Epidermal melanocyte (primary cell): ENCODE results near the gene CCDC110.
"Not testable (repeated sequence)": the region's sequence is repeated elsewhere in the genome, so short reads cannot be mapped to it uniquely, and the experiment has no call there.

ENCODE experiments used
- DNase-seq: peaks from one replicate; pipeline ENCODE4 v3.0.0; 2011; ENCODE audit warnings: low spot score; ENCODE audit not compliant: insufficient read length

Gene CCDC110

DNA sequence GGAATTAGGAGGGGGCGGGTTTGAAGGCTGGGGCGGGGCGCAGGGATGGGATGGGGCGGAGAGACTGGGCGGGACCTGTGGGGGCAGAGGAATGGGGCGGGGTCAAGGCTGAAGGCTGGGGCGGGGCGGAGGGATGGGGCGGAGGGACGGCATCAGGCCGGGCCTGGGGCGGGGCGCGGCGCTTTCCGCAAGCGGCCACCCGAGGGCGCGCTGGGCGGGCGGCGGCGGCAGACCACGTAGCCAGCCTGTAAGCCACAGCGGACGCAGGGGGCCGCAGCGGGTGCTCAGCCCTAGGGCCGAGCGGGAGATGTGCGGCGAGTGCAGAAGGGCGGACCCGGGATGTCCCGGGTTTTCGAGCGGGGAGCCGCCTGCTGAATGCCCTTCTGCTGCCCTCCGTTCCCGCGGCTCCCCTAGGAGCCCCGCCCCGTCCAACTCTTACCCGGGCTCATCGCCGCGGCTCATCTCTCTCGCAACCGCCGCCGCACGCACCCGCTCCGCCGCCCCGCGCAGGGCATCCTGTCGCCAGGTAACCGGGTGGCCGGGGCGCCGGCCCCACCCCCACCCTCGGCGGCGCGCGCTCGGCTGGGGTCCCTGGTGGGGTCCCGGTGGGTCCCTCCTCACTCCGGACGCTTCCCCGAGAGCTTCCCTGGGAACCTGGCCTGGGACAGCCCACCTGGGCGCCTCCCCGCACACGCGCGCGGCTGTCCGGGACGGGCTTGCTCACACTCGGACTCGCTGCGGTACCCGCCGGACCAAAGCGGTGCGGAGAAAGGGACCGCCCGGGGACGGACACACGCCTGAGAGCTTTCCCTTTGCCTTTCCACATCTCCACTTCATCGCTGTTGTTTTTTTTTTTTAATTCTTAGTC is at the start of gene CCDC110:
Gene CCDC110, minus strand, starts transcription at position 499 of the 868 bp plus-strand sequence. Its CDS starts 50 bp downstream, at position 449.
- DNase-seq = peak; percentile 83

DNA sequence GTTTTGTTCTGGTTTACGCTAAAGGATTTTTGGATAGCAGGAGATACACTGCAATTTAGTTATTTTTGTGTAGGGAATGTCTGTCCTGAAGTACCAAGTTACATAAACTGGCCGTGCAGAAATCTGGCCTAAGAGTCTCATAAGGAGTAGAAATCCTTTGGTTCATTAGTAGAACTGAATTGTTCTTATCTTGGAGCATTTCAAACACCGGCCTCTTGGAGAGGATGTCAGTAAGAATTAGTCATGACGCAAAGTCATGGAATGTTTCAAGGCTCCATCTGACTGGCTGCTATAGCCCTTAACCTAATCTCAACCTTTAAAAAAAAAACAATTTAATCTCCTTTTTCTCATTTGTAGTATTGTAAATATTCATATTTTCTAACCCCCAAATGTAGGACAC is 48.6 kb upstream of the CCDC110 start:
- DNase-seq = no peak

DNA sequence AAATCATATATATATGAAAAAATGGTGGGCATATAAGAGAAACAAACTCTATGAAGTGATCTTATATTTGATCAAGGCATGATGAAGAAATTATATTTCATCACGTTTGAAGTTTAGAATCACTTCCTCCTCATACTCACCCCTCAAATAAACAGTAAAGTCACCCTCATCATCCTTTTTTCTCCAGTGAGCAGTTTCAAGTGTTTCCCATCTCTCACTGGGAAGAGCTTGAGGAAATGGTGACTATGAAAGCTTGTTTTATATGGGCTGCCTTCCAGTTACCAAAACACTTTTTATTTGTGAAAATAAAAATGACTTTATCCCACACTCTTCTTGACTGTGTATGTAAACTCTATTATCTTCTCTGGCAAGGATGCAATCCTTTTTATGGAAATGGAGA is 47.0 kb upstream of the CCDC110 start:
- DNase-seq = no peak

DNA sequence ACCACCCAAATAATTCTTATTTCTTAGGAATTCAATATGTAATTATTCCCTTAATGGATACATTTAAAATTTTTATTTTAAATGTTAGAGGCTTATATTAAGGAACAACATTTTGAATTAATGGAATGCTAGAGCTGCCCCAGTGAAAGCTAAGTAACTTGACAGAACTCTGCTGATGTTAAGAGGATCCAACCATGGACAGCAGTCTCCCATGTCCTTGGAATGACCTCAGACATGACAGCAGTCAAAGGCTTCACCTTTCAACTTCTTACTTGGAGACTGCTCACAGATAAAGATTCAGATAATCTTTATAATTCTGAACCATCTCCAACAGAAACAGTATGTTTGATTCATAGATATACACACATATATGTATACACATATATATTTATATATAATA is 46.5 kb upstream of the CCDC110 start:
- no peak for DNase-seq

DNA sequence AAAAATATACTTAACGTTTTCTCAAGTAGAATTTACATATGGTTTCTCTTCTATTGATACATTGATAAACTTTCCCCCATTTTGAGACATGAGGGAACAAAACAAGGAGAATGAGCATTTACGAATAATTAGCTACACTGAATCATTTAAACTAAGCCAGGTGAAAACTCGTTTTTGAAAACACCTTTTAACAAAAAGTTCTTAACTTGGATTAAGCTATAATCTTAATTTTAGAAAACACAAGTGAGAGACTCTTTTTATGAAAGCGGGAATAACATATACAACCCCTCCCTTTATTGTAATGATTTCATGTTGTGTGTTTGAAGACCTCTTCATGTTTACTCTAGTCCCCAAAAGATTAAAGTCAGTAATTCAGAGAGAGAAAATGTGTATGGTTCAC is 43.7 kb upstream of the CCDC110 start:
- no peak for DNase-seq

DNA sequence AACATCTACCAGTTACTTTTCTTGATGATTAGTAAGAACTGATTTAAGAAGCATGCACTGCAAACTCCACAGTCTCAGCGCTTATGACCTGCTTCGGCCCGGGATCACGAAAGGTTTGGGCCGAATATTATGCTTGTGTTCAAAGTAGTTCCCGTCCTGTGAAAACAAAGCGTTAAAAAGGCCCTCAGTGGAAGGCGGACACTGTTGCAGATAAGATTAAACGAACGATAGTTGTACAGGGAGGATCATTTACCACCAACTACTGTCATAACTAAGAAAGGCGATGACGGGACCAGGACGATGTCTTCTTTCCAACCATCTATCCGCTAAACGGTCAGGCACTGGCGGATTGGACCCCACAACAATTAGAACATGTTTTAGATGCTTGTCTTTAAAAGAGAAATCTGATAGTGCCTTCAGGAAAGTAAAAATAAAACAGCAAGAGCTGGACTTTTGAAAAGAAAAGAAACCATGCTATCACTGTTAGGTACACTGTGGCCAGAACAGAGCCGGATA is 42.7 kb upstream of the CCDC110 start:
- DNase-seq = no peak

DNA sequence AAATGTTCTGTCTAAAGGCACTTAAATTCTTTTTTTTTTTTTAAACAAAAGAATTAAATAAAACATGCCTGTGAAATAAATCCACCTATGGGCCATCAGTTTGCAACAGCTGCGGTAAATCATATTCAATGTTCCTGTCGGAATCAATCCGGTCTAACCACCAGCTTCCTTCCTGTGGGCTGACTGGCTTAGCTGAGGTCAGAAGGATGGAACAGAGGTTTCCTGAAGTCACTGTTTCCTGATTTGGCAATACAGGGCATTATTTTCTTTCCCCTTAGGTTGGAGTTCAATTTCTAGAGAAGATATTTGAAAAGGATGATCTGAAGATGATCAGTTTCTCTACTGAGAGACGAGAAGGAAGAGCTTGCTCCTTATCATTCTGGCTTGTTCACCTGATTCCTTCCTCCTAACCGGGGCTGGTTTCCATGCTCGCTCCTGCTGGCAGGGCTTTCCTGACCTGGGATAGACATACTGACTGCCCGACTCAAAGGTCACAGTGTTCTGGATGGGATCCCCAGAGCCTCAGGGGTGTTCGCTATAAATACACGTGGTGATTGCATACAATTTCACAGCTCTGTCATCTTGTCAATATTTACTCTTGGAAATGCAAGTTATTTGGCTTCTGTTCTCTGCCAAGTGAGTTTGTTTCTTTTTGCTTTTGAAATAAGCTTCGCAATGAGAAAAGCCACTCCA is 42.1 kb upstream of the CCDC110 start:
- no peak for DNase-seq

DNA sequence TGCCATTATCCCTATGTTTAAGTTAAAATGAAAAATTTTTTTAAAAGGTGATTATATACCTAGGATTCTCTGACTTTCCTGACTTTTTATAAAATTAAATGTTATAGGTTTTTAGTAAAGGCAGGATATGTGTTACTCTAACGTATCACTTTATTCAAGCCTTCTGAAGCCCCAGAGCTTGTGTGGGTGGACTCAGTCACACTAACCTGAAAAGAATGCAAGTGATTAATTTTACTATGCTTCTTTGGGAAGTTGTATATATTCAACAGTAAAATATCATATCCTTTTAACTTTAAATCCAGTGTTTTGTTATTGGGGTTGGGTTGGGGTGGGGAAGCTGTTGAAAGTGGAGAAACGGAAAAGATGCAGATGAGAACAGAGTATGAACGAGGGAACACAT is 41.0 kb upstream of the CCDC110 start:
- no peak for DNase-seq

DNA sequence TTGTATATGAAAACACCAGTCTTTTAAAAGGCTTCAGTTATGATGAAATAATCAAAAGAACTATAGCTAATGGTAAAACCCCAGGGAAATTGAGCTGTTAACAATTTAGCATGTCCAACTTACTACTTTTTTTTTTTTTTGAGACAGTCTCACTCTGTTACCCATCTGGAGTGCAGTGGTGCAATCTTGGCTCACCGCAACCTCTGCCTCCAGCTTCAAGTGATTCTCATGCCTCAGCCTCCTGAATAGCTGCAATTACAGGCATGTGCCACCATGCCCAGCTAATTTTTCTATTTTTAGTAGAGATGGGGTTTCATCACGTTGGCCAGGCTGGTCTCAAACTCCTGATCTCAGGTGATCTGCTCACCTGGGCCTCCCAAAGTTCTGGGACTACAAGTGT is 39.7 kb upstream of the CCDC110 start:
- DNase-seq = not testable (repeated sequence)

DNA sequence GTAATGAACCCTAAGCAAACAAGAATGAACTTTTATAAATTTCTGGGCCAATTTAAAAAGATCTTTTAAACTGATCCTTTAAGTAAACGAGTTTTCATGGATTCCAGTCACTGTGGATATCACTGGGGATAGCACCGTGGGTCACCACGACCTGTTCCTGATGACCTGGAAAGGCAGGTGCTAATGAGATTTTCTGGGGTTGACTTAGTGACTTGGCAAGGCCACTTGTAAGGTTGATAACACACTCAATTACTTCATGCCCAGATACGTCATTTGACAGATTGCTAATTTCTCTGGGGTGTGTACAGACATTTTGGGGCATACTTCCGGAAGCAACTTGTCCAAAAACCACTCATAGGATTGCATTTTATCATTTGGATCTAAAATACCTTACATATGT is 39.3 kb upstream of the CCDC110 start:
- DNase-seq = no peak

DNA sequence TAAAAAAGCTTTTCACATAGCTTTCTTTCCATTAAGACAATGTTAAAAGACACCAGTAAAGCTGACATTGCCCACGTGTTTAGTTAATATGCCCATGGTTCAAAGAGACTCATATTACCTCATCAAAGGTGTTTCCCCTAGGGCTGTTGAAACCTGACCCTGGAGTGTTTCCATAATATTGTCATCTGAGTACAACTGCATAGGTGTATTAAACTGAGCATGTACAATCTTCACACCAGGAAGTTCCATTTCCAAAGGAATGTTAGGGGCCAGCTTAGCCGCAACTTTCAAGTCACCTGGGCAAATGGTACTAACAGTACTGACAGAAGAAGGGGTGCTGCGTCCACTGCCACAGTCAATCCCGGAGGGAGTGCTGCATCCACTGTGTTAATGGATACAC is 36.6 kb upstream of the CCDC110 start:
- DNase-seq = no peak

DNA sequence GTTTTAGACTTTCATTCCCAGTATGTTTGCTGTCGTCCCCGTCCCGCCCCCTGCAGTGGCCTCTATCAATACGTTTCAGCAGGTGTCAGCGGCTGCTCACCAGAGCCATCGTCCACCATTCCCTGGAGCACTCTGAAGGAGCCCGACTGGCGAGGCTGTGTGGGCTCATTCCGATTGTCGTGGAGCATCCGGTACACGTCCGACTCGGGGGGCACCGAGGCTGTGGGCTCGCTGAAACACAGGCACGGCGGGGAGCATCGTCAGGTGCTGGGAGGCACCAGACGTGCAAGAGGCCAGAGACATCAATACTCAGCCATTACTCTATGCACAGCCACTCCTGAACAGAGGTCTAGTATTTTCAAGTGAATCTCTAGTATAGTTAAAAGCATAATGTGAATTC is 34.9 kb upstream of the CCDC110 start:
- DNase-seq = no peak

DNA sequence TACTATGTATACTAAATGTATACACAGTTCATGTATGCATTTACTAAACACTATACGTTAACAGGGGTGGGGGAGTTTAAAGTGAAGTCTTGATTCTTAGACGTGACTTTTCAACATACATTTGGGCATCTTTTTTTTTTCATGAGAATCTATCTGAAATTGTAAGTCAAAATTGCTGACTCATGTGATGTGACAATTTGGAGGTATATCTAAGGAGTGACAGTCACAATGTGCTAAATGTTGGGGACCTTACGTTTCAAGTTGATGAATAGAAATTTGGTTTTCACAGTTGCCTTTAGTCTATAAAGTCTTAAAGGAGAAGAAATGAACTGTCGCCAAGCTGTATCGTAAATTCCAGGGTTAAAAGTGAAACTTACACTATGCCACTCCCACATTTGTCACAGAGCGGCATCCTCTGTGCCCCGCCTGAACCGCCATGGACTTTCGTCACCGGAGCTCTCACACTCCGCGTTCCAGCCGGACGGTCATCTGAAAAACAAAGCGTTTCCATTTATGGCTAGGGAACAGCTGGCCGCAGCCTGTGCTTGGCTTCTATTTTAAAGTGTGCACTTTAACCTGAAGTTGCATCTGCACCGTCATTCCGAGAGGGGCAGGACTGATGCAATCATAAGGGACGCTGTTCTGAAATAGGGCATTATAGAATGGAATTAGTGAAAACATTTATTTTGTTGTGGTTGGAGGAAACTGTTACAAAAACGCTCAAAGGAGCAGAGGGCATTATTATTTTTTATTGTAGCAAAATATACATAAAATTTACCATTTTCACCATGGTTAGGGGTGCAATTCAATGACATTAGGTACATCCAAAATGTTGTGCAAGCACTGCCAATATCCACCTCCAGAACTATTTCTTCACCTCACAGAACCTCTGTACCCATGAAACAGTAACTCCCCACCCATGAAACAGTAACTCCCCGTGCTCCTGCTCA is 32.8 kb upstream of the CCDC110 start:
- DNase-seq = no peak

DNA sequence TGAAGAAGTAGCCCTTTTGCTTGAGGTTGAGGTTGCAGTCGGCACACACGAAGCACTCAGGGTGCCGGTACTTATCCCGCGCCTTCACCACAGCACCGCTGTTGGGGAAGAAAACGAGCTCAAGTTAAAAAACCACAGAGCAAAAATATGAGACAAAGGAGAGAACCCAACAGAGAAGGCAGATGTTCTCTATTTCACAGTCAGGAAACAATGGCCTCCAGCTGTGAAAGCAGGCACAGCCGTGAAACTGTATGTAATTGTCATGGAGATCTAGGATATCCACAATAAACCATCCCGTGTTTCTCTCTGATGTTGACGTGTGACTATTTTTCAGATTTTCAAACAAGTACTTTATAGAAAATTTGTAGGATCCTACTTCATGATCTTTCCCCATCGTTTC is 30.9 kb upstream of the CCDC110 start:
- no peak for DNase-seq

DNA sequence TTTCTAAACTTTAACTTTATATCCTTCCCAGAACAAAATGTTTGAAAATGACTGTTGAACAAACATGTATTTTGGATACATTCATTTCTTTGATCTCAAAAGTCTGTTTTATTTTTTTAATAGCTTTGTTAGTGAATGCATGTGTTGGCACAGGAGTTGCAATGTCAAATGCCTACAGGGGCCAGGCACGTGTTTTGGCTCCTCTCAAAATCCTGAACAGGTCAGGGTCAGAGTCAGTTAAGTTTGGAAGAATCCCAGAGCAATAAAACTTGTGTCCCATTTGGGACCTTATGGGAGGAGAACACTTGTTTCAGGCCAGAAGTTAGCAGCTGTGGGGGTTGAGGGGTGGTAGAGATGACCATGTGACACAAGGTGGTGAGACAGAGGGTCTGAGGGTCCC is 29.0 kb upstream of the CCDC110 start:
- no peak for DNase-seq

DNA sequence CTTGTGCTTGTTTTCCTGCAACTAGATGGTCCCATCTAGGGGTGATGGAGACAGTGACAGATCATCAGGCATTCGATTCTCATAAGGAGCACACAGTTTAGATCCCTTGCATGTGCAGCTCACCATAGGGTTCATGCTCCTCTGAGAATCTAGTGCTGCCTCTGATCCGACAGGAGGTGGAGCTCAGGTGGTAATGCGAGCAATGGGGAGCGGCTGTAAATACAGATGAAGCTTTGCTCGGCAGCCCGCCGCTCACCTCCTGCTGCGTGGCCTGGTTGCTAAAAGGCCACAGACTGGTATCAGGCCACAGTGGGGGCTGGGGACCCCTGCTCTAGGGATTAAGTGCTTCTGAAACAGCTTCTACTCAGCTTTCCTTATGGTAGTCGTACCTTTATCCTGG is 28.5 kb upstream of the CCDC110 start:
- DNase-seq = no peak

DNA sequence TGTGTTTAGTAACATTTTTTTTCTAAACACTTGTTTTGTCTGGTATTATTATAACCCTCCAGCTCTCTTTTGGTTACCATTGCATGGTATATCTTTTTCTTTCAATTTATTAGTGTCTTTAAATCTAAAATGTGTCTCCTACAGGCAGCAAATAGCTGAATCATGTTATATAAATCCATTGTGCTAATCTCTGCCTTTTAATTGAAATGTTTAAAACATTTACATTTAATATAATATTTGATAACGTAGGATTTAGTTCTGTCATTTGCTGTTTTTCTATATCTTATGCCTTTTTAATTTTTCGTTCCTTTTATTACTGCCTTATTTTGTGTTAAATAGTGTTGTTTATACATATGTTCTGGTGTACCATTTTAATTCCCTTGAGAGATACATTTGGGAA is 17.1 kb upstream of the CCDC110 start:
- no peak for DNase-seq

DNA sequence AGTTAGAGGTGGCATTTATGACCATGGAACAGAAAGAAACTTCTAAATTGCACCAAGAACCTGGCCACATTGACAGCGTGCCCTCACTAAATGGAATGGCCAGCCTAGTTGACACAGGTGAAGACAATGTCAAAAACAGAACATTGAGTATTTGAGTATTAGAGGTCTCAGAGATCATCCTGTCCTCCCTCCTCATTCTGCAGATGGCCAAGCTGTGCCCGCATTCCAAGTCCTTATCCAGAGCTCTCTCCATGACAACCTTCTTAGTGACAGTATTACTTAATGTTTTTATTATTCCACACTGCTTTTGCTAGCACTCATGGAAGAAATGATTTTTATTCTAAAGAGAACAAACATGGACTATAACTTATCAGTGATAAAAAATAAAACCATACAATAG is 9.9 kb upstream of the CCDC110 start:
- DNase-seq = no peak

DNA sequence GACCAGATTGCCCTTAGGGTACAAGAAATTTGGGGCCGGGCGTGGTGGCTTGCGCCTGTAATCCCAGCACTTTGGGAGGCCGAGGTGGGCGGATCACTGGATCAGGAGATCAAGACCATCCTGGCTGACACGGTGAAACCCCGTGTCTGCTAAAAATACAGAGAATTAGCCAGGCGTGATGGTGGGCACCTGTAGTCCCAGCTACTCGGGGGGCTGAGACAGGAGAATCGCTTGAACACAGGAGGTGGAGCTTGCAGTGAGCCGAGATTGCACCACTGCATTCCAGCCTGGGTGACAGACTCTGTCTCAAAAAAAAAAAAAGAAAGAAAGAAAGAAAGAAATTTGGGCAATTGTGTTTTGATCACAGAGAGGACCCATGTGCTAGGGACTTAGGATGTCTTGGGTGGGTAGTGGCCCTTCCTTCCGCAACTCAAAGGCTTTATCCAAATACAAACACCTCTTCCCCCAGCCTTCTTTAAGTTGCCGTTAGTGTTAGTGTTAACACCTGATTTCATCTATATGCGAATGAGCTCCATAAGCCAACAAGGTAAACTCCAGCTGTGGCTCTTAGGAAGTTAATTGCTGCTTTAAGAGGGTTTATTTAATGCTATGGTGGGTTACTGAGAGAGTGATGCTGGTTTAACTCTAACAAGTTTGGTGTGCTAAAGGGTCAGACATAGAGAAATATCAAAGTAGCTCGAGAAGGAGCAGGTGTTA is 8.6 kb upstream of the CCDC110 start:
- no peak for DNase-seq

DNA sequence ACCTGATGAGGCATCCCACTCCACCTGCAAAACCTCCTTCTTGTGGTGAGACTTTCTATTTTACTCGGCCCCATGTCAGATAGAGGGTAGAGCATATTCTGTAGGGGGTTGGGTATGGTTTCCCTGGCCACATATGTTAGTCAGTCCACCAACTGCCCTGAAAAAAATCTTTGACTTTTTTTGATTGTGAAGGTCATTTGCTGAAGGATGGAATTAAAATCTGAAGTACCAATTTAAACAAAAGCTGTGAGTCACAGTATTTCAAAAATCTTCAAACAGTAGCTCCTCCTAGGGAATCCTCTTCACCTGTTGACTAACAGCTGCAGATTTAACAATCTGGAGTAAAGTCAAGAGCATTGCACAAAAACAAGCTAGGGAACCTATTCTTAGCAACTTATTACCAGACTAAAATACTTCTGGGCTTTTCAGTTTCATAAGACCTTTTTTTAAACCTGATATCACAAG is 8.0 kb upstream of the CCDC110 start:
- no peak for DNase-seq

DNA sequence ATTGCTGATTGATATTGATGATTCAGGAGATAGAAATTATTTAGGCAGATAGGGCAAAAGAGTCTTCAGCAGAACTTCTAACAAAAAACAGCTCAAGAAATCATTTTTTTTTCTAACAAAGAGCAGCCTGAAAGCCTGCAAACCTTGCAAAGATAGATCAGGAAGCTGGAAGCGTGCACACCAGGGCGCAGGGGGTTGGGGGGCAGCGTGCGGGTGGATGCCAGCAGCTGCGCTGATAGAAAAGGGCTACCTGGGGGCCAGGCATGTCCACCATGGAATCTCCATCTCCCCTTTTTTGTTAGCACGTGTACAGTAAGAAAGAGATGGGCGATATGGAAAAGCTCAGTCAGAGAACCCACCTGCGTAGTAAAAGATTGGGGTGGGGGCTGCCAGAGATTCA is 1.7 kb upstream of the CCDC110 start:
- no peak for DNase-seq
